HG03439 (cell line): ENCODE measurements around the gene ZNF740.

Experiments
- ATAC-seq: cut with Tn5 transposase; IDR thresholded peaks from one replicate; pipeline ENCODE4 v1.9.1; 2021; ENCODE audit warnings: mild to moderate bottlenecking, moderate library complexity; ENCODE audit not compliant: unreplicated experiment

The ZNF740 gene

DNA sequence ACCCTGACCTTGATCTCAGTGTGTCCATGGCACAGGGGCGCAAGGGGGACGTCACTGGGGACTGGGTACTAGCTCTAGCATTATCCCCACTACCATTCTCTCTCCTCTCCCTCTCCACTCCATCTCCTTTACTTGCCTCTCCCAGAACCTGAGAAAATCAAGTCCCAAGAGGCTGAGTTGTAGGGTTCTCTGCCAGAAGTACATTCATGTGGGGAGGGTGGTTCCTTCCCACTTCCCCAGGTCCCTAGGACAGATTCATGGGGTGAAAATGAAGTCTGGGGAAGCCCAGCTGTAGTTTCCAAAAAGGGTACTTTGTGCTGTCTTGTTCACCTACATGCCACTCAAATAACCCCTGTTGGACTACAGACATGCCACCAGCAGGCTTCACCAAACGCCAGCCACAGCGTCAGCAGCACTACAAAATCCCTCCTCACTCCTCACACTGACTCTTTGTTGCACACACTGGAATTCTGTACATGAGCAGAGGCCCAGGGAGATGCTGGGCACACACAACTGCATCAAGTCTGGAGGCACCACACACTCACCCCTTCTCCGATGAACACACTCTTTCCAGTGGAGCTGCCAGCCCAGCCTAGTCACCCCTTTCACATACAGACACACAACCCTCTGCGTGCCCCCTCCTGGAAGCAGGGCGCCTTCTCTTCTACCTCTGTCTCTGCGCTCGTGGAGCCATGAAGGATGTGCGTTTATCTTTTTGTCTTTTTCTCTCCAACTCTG lies 44.5 kb downstream of the ZNF740 start:
- ATAC-seq = no peak

DNA sequence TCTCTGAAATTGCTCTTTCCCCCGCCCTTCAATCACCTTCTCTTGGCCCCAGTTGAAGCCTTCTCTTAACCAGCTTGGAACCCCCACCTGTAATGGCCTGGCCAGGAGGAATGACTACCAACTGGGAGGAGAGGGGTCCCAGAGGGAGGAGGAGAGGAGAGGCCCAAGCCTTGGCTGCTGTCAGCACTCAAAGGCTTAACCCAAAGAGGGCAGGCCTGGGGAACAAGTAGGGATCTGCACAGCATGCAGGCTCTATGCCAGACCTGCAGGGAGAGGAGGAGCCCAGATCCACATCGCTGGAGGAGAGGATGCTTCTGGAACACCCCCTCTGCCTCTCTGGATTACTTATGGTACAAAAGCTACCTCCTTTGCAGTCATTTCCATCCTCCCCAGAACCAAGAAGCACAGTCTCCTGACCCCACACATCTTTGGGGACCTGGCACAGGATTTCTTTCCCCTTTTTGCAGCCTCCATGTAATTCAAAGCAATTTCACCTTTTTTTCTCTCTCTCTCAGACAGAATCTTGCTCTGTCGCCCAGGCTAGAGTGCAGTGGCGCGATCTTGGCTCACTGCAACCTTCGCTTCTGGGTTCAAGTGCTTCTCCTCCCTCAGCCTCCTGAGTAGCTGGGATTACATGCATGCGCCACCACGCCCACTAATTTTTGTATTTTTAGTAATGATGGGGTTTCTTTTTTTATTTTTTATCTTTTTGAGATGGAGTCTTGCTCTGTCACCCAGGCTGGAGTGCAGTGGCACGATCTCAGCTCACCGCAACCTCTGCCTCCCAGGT lies 45.3 kb downstream of the ZNF740 start:
- ATAC-seq = no peak

DNA sequence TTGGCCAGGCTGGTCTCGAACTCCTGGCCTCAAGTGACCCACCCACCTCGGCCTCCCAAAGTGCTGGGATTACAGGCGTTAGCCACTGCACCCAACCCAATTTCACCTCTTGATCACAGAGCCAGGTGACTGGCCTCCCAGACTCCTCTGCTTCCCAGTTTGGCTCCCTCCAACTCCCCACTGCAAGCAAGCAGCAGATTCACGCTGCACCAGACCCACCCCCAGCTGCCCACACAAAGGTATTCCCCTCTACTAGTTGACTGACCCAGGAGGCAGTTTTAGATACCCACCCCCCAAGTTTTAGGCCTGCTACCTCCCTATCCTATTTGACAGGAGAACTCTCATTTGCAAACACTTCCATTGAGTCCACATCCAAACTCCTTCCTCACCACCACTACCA lies 46.3 kb downstream of the ZNF740 start:
- ATAC-seq = no peak

GRCh38 chr12:53227341-53227740 lies 46.8 kb downstream of the ZNF740 start:
- no peak for ATAC-seq

DNA sequence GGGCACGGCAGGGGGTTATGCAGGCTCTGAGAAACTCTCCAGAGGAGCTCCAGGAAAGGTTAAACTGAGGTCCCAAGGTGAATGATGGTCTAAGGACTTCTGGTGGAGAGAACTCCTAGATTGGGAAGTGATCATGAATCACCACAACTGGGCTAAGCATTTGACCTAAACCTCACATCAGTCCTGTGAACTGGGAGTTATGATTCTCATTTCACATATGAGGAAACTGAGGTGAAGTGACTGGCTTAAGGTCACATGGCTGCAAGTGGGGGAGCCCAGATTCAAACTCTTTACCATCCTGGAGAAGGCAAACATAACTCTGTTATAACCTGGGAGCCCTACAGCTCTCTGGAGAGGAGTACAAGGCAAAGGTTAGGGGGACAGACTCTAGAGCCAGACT lies 47.3 kb downstream of the ZNF740 start:
- ATAC-seq = no peak

GRCh38 chr12:53229454-53229853 lies 48.9 kb downstream of the ZNF740 start:
- no peak for ATAC-seq

DNA sequence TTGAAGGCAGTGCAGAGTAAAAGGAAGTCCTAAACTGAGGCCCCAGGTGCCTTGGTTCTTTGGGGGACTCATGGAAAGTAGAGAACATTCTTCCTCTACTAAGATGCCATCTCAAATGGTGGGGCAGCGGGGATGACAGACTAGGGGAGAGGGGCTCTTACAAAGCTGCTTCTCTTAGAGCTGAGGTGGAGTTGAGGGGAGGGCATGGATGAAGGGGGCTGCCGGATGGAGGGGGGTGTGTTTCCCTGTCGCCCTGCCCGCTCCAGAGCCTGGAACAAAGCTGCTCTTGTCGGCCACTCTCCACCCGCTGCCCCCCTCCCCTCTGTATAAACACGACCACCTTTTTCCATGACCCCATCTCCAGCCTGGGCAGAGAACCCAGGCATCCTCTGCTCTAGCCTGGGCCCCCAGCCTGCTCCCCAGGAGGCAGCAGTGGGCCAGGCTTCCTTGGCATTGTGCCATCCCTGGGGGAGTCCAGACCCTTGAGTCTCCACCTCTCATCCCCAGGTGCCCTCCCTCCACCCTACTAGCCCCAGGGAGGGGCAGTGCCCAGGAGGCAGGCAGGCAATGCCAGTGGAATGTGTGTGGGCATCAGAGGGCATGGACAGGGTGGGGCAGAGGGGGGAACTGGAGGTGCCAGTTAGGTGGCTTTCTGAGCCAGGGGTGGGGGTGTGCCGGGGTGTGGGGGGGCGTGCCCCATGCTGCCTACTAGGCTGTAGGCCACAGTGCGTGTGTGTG lies 49.8 kb downstream of the ZNF740 start:
- no peak for ATAC-seq

GRCh38 chr12:53231671-53231920 lies 51.1 kb downstream of the ZNF740 start:
- ATAC-seq = no peak

DNA sequence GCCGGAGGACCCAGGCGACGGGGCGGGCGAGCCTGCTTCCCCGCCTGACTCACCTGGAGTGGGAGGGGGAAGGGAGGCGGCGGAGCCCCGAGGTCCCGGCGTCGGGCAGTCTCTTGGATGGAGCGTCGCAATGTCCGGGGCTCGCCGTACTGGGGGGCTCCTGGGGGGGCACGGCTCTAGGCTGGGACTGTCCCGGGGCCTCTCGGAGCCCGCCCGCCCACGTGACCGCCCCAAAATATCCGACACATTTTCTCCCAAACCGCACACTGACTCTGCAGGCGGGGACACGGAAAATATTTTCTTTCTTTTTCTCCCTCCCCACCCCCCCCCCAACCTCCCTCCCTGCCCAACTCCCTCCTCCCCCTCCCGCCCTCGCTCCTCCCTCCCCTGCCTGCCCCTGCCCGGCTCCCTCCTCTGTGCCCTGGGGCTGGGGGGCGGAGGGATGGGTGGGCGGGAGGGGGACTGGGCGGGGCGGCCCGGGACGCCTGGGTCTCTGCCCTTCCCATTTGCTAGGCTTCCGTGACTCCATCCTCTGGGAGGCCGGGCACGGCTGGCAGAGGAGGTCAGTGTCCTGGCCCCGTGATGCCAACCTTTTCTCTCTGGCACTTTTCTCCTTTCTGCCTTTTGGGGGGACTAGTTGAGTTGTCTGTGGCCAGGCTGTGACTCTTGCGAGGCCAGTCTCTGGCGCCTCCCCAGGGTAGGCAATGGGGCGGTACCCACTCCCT lies 51.6 kb downstream of the ZNF740 start, which contains the start of gene RARG:
RARG (minus strand) TSS at position 289 of the 725 bp plus-strand sequence. CDS start 4,664 bp downstream, outside the sequence.
- no peak for ATAC-seq

DNA sequence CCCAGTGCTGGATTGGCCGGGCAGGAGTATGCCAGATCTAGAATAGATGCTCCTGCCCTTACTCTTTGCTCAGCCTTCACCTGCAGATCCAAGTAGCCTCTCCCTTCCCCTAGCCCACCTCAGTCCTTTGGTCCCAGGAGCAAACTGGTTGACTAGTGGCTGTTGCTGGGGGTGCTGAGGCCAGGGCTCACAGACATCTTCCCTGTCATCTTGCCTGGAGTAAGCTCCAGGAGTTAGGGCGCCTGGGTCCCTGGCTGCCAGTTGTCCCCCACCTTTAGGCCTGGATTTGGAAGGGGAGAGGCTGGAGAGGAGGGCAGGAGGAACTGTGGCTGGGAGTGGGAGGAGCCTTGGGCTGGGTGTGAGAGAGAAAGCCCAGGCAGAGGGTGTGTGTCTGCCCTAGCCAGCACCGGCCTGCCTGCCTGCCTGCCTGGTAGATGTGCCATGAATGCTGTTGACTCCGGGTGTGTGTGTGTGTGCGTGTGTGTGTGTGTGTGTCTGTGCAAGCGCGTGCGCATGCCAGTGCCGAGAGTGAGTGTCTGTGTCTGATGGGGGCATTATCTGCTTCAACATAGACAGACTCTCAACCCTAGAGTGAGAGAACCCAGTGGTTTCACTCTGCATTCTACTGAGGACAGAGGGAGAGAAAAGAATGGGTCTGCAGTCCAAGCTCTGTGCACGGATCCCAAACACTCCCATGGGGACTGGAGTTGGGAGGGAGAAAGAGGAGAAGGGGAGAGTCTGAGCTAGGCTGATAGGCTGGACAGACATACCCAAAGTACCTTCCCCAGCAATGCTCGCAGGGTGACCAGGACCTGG lies 52.3 kb downstream of the ZNF740 start:
- ATAC-seq = no peak

DNA sequence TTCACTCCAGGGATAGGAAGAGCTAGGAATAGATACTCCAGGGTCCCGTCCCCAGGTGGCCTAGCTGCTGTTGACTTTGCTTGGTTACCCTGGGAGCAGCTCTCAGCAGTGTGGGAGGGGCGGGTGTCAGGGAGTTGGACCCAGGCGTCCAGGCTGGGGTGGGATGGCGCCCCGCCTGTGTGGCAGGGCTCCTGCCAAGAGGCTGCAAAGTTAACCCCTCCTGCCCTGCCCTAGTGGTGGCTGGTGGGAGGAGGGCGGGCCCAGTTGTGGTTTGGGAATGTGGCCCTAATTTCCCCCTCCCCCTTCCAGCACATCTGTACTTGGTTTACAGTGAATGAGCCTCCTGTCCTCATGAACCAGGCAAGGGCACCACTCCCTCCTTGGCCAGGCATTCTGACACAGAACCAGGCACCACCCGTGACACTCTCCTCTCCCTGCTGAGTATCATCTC lies 53.2 kb downstream of the ZNF740 start:
- no peak for ATAC-seq

DNA sequence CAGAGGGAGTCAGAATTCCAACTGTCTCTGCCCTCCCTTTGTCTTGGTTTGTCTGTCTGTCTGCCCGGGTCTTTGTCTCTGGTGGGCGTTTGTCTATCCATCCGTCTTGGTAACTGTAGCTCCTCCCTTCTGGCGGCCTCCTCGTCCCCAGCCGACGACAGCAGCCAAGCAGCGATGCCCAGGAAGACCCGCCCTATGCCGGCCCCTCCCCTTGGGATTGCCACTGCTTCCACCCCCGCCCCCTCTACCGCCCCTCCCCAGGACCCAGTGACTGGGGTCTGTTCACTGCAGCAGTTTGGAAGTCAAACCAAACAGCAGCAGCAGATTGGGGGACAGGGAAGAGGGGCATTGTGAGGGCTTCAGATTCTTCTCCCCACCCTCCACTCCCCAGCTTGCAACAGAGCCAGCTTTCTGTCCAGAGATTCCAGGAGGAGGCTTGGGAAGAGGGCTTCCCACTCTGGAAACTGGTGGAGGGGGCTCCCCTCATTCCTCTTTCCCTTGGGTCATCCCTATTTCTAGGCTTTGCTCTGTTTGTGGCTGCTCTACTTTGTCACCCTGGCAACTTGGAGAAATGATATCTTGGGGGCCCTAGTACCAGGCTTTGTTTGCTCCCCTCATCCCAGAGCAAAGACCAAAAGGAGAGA lies 53.9 kb downstream of the ZNF740 start:
- no peak for ATAC-seq

- ATAC-seq = no peak
Observed at GRCh38 chr12:53235164-53235563, 54.6 kb downstream of the ZNF740 start.

GRCh38 chr12:53235742-53236442 lies 55.4 kb downstream of the ZNF740 start:
- ATAC-seq = no peak

GRCh38 chr12:53236443-53237111 lies 56.1 kb downstream of the ZNF740 start:
- ATAC-seq = no peak

DNA sequence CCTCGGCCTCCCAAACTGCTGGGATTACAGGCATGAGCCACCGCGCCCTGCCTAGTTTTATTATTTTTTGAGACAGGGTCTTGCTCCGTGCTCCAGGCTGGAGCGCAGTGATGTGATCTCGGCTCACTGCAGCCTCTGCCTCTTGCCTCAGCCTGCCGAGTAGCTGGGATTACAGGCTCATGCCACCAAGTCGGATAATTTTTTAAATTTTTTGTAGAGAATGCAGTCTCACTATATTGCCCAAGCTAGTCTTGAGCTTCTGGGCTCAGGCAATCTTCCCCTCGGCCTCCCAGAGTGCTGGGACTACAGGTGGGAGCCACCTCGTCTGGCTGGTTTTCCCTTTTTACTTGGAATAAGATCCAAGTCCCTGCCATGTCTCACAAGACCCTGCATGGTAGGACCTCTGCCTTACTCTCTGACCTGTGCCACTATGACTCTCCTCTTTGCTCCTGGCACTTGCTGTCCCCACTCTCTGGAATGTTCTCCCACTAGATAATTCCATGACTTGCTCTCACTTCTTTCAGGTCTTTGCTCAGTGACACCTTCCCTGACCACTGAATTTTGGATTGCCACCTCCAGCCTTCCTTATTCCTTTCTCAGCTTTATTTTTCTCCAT lies 59.2 kb downstream of the ZNF740 start:
- ATAC-seq = no peak

DNA sequence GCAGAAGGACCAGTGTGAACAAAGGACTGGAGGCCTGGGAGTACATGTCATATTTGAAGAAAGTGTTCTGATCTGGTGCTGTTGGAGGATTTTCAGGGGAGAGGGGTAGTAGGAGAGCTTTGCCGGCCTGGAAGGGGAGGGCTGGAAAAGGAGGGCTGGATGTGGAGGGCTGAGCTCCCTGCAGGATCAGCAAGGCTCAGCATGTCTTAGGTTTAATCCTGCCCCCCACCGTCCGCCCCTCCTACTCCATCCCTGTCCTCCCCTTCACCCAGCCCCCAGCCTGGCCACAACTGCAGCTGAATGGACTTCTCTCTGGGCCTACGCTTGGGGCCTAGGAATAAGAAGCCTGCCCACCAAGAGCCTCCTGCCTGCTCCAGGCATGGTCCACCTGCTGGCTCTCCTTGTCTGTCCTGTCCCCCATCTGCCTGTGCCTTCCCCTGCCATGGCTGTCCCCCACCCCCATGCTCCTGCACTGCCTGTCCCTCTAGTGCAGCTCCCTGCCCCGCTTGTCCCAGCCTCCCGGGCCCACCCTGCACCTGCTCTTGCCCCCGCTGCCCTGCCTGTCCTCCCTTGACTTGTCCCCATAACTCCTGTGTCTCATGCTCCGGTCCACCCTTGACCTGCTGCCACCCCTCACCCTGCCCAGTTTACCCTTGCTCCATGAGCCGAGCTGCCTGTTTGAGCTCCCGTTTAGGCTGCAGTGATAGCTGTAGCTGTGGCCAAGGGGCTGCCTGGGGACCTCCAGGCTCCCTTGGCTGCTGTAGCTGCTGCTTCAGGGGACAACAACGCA lies 61.3 kb downstream of the ZNF740 start:
- ATAC-seq = no peak
